Mucosa of descending colon (tissue), 3 donors: ENCODE data around the gene SORBS1. TPM values are rescaled to one million over a fixed set of nuclear protein-coding genes. Genes with fewer than 3 reads are reported as not detected.

Experiments used
- ATAC-seq: fragments of 200-7000 bp; cut with Tn5 transposase; one replicate; pipeline ENCODE4 v1.9.1; 2020; ENCODE audit warnings: mild to moderate bottlenecking, moderate library complexity
- DNase-seq, 3 donors: peaks; one replicate each; pipeline ENCODE4 v3.0.0-alpha.2; 2020
- H3K36me3 ChIP-seq: fragments of 200-600 bp; one replicate; pipeline ENCODE4 v1.8.0; 2021; ENCODE audit warnings: low read depth, mild to moderate bottlenecking
- H3K4me1 ChIP-seq: fragments of 200-600 bp; one replicate; pipeline ENCODE4 v1.8.0; 2021; ENCODE audit warnings: low read depth, mild to moderate bottlenecking
- H3K4me3 ChIP-seq: fragments of 200-600 bp; one replicate; pipeline ENCODE4 v1.8.0; 2021; ENCODE audit warnings: mild to moderate bottlenecking
- H3K9me3 ChIP-seq: fragments of 200-600 bp; one replicate; pipeline ENCODE4 v1.8.0; 2021; ENCODE audit warnings: mild to moderate bottlenecking
- intact Hi-C, 2 donors: fragments of 100-400 bp; cut with DNase I in 1 of 2; cut with micrococcal nuclease in 1 of 2; formaldehyde crosslinking; loops; one replicate each; pipeline versions ENCODE4 v1.11.0 to v1.11.1; 2022; cut with DNase I, micrococcal nuclease
- total RNA-seq, 3 donors: library from RNA; stranded (reverse); fragmentation: NEBNext Ultra II Directional in 2 of 3; extraction: Animal tissue kit (Norgen Biotek cat#: 25700) in 2 of 3; gene quantifications; one replicate each; pipeline versions ENCODE4 v1.2.1 to v1.2.4, GENCODE V29; 2021 to 2023
- TF ChIP-seq, protein P1 (sequence below): fragments of 200-600 bp; IDR thresholded peaks from one replicate; pipeline ENCODE4 v1.8.0; 2022; ENCODE audit warnings: antibody characterized with exemption, mild to moderate bottlenecking
- donor health status: DM: no; HTN: no; CAD: no; lungs with moderate emphysema.
- donor health status: DM: no; HTN: no; CAD: no.
- donor health status: DM: no; HTN: yes; CAD: no.

Gene SORBS1
- total RNA-seq, 3 donors from 2014 or later = 48.9 to 699 (median 99.3) TPM

- TF ChIP-seq, protein P1, sequence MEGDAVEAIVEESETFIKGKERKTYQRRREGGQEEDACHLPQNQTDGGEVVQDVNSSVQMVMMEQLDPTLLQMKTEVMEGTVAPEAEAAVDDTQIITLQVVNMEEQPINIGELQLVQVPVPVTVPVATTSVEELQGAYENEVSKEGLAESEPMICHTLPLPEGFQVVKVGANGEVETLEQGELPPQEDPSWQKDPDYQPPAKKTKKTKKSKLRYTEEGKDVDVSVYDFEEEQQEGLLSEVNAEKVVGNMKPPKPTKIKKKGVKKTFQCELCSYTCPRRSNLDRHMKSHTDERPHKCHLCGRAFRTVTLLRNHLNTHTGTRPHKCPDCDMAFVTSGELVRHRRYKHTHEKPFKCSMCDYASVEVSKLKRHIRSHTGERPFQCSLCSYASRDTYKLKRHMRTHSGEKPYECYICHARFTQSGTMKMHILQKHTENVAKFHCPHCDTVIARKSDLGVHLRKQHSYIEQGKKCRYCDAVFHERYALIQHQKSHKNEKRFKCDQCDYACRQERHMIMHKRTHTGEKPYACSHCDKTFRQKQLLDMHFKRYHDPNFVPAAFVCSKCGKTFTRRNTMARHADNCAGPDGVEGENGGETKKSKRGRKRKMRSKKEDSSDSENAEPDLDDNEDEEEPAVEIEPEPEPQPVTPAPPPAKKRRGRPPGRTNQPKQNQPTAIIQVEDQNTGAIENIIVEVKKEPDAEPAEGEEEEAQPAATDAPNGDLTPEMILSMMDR = no peak
- DNase-seq (no peak), ATAC-seq (peak; percentile 68)
- H3K9me3 ChIP-seq = no peaks in the 10 kb centered on the region
- H3K4me3 ChIP-seq = no peak overlapping the region
- intact Hi-C loops = no loop called here
- H3K4me1 ChIP-seq = no peaks in the 10 kb centered on the region
- H3K36me3 ChIP-seq = no peaks in the 10 kb centered on the region
Observed at GRCh38 chr10:95382596-95382995, 178.6 kb downstream of the SORBS1 start.

GRCh38 chr10:95382174-95382573, 179.0 kb downstream of the SORBS1 start:
- Histone ChIP-seq H3K4me1 (no peaks in the 10 kb centered on the region), H3K36me3 (no peaks in the 10 kb centered on the region), H3K4me3 (no peak overlapping the region), H3K9me3 (no peaks in the 10 kb centered on the region)
- TF ChIP-seq, protein P1 = no peak
- intact Hi-C loops = no loop called here
- ATAC-seq = peak; percentile 88
- no peak for DNase-seq

DNA sequence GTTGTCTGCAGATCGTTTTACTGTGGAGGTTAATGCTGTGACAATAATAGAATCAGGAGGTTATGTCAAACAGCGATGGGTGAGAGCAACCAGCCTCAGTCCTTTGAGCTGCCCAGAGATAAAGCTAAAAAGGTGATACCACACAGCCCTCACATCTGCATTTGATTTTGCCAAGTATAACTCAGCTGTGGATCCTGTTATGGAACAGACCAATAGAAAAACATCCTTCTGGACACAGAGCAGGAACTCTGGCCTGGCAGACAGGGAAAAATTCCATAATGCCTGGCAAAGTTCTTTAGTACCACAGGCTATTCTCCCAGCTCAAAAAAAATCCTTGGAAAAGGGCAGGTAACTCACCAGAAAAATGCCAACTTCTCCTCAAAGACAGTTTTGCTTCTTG, 183.2 kb downstream of the SORBS1 start:
- ATAC-seq = no peak

DNA sequence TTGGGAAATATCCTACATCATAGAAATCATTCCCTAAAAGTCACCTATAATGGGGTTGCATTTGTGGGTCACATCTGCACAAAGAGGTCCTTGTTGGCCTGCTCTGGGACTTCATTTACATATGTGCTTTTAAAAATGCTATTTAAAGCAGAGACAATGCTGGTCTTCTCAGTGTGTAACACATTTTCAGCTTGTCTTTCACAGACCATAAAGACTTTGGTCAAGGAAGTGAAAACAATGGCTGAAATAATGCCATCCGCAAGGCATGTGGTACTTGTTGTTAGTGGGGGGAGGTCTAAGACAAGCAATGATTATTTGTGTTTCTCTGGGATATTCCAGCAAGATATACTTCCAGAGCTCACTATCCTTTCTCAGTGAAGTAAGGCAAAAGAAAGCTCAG, 185.8 kb downstream of the SORBS1 start:
- intact Hi-C loops = loop anchor here in 1 of 2 donors (10.0 kb wide), 1 partner anchor 229 kb away; no protein-coding TSS in a partner anchor
- H3K4me3 ChIP-seq = no peak overlapping the region
- DNase-seq (no peak), ATAC-seq (no peak)
- H3K9me3 ChIP-seq = no peaks in the 10 kb centered on the region
- no peaks in the 10 kb centered on the region for H3K4me1 ChIP-seq
- TF ChIP-seq, protein P1 = no peak
- H3K36me3 ChIP-seq = no peaks in the 10 kb centered on the region

More for the DNA sequence above, 183.2 kb downstream of the SORBS1 start:
- H3K9me3 ChIP-seq = no peaks in the 10 kb centered on the region
- no peak overlapping the region for H3K4me3 ChIP-seq
- intact Hi-C loops = loop anchor here in 1 of 2 donors (10.0 kb wide), 1 partner anchor 227 kb away; no protein-coding TSS in a partner anchor
- TF ChIP-seq, protein P1 = no peak
- no peaks in the 10 kb centered on the region for H3K4me1 ChIP-seq
- no peak for DNase-seq
- no peaks in the 10 kb centered on the region for H3K36me3 ChIP-seq

DNA sequence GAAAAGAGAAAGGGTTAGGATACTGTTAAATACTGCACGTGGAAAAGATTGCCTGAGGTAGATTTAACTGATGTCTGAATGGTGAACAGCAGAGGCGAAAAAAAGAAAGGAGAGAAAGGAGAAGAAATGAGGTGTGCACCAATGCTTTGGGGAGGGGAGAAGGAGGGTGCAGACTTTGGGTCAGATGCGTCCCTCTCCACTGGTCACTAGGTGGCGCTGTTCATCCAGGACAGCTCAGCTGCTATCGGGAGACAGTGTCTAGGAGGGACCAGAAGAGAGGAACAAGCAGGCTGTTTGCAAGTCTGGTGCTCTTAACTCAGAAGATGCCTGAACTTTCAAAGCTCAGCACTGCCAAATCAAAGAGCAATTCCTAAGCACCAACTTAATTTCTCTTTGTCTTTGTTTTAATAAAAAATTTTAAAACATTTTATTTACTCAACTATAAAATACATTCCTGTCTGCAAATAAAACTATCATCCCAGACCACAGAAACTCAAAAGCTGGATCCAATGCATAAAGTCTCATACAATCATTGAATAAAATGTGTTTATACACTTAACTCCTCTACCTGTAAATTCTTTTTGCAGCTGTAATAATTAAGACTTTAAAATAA, 186.5 kb downstream of the SORBS1 start:
- intact Hi-C loops = loop anchor here in 1 of 2 donors (10.0 kb wide), 1 partner anchor 230 kb away; no protein-coding TSS in a partner anchor
- peak; percentile 99 for ATAC-seq
- no peaks in the 10 kb centered on the region for H3K36me3 ChIP-seq

More for the DNA sequence above, 186.5 kb downstream of the SORBS1 start:
- peak; percentile 65 to 80 (median 78) for DNase-seq
- H3K4me3 ChIP-seq = no peak overlapping the region
- H3K9me3 ChIP-seq = no peaks in the 10 kb centered on the region
- no peaks in the 10 kb centered on the region for H3K4me1 ChIP-seq
- TF ChIP-seq, protein P1 = peak; percentile 68
